ENCODE data around the gene GOLT1B.
"Not testable (repeated sequence)": the region's sequence is repeated elsewhere in the genome, so short reads cannot be mapped to it uniquely, and the experiment has no call there.

Gene GOLT1B, protein sequence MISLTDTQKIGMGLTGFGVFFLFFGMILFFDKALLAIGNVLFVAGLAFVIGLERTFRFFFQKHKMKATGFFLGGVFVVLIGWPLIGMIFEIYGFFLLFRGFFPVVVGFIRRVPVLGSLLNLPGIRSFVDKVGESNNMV

DNA sequence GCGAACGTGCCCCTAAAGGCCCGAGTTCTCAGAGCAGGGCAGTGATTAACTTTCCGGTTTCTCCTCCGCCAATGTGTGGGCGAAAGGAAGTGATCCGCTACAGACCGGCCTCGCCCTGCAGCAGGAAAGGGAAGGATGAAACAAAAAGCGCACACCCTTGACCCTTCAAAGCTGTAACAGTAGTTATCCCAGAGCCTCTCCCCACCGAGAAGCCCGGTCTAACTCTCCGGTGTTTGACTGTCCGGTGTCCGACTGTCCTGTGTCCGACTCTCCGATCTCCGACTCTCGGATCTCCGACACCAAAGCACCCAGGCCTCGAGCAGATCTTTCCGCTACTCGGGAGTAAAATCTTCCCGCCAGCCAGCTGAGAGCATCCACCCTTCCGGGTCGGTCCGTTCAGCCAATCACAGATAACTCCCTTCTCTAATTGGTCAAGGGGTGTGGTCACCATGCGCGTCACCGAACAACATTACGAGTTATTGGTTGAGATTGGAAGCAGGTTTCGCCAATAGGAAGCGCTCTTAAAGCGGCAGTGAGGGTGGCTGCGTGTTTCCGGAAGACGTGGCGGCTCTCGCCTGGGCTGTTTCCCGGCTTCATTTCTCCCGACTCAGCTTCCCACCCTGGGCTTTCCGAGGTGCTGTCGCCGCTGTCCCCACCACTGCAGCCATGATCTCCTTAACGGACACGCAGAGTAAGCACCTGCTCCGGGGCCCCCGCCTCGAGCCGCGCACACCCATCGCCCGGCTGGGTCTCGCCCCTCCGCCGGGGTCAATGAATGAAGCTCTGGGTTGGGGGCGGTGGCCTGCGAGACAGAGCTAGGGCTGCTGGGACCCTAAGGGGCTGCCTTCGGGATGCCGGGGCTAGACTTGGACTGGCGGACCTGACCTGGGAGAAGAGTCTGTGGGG, at the start of gene GOLT1B, which contains the start of gene RECQL:
GOLT1B (plus strand) TSS at position 532 of the 906 bp plus-strand sequence; CDS start at position 667, 135 bp downstream.
RECQL (minus strand) TSS at position 378 of the 906 bp plus-strand sequence. CDS start 2,065 bp downstream, outside the sequence.
- peak; percentile 80 for DNase-seq

DNA sequence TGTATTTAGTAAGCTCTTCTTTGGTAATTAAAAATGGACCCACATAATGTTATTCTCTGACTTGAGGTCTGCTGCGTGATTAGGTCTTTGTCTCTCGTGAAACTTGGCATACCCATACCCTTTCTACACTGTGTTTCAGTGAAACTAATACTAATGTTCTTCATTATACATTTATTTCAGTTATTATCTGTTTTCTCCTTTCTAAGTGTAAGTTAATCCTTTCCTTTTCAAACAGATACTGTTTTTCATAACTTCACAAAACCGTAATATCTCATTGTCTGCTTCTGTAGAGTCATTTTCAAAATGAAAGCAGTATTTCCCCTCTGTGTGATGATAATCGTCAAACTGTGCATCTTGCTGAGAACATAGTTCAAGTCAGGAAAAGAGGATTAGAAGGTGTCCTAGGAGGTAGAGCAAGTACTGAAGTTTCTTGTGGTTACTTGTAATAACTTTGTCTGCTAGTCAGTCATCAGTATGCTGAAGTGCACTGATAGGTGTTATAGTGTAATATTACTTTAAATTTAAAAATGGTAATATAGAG, 48.2 kb upstream of the GOLT1B start:
- no peak for DNase-seq

DNA sequence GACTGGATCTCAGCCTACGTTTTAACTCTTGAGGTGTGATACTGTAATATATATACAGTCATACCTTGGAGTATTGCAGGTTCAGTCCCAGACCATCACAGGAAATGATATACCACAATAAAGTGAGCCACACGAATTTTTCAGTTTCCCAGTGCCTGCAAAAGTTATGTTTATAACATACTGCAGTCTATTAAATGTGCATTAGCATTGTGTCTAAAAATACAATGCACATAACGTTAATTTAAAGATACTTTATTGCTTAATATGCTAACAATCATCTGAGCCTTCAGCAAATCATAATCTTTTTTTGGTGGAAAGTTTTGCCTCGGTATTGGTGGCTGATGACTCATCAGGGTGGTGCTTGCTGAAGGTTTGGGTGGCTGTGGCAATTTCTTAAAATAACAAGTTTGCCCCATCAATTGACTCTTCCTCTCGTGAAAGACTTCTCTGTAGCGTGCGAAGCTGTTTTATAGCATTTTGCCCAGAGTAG, 45.3 kb upstream of the GOLT1B start:
- no peak for DNase-seq

DNA sequence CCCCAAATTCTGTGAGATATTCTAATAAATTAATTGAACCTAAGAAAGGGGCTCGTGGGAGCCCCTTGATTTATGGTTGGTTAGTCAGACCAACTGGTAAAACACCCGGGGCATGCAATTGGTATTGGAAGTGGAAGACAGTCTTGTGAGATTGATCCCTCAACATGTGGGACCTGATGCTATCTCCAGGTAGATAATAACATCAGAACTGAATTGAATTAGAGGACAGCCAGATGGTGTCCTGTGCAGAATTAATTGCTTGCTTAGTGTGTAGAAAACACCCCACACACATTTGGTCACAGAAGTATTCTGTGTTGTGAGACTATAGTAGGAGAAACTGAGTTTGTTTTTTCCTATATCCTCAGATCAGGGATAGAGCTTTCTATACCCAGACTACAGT, 42.1 kb upstream of the GOLT1B start:
- no peak for DNase-seq

DNA sequence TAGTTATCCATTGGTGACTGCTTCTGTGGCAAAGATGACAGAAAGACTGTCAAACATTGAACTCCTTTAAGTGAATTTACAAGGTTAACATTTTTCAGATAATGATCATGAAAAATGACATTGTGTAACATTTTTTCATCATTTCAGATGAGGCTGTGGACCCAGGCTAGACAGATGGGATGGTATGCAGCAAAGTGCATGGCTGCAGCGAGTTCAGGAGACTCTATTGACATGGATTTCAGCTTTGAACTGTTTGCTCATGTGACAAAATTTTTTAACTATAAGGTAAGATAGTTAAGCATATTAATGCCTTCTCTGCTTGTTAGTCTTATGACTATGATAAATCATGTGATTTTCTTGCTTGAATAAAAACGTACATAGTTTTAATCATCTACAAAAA, 34.3 kb upstream of the GOLT1B start:
- not testable (repeated sequence) for DNase-seq

DNA sequence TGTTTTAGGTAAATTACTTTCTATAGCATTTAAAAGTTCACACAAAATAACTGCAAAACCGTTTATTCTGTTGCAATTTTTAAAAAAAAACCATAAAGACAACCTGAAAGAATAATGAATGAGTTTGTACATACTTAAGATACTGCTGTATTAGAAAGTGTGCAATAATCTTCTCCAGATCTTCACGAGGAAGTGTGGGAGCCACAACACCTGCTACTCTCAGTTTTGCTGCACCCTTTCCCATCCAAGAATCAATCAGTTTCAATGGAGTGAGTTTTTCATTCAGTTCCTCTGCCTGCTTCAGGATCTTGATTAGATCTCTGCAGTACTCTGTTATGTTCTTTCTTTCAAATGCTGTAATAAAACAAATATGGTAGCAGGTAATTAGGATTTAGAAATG, 30.3 kb upstream of the GOLT1B start:
- DNase-seq = no peak

DNA sequence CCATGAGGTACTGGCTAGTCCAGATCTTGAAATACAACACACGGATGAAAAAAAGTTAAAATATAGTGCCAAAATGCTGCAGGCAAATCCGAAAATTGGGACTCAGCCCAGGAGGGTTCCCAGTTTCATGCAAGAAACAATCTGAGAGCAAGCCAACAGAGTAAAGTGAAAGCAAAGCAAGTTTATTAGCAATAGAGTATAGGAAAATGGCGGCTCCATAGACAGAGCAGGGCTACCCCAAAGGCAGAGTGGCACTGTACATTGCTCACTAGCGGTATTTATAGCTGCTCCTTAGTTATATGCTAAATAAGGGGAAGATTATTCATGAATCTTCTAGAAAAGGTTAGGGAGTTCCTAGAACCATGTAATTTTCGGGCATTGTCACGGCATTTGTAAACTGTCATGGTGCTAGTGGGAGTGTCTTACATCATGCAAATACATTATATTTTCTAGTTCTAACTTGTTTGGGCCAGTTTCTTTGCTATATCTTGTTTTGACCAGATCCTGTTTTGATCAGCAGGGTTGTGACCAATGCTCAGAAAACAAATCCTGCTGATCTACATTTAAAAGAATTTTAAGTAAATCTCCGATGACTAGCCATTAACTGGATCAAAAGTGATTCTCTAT, 29.3 kb upstream of the GOLT1B start:
- DNase-seq = no peak

DNA sequence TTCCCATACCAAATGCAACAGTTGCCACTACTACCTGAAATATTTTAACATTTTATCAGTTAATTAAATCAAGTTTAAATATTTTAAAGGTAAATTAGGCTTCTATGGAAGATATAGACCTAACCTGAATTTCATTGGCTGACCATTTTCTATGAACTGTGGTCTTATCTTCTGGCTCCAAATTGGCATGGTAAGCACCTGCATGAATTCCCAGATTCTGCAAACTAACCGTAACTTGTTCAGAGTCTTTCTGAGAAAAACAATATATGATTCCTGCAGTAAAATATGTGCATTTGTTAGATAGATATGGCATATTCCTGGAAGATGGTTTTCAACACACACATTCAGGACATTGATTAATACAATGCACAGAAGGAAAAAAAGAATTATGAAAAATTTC, 26.0 kb upstream of the GOLT1B start:
- DNase-seq = no peak

DNA sequence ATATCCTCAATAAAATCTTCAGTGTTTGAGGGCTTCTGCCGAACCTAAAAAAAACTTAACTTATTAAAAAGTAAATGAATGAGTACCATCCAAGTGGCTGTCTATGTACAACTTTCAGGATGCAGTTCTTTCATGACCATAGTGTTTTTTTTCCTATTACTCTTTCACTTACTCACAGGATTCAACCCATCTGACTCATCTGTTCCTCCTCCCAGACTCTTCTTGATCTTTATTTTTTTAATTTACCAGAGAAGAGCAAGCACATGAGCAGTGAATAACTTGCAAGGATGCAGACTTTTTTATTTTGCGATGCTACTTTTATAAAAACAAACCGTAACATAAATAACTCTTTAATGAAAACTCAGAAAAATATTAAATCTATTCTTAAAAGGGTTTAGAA, 24.6 kb upstream of the GOLT1B start:
- DNase-seq = no peak

DNA sequence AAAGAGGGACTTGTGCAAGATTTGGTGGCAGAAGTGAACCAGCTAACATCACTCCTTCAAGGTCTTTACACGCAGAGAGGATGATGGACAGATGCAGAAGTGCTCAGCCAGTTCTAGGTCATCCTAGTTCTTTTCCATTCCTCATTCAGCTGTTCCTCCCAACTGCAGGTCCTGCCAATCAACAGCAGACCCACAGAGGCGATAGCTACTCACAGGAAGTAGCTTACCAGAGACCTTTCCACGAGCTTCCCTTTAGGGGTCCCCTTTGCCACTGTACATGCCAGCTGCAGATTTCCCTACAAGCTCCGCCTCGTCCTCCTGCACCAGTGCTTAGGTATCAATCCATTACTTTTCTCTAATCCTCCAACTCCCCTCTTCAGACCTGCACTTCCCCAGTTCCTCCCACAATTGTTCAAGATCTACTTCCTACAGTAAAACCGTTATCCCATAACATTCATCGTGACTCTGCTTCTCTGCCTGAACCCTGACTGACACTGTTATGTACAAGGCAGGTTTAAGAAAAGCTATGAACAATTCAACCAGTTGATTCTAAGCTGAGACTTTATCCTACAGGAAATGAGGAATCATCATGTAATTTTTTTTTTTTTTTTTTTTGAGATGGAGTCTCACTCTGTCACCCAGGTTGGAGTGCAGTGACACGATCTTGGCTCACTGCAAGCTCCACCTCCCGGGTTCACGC, 22.7 kb upstream of the GOLT1B start:
- DNase-seq = no peak

DNA sequence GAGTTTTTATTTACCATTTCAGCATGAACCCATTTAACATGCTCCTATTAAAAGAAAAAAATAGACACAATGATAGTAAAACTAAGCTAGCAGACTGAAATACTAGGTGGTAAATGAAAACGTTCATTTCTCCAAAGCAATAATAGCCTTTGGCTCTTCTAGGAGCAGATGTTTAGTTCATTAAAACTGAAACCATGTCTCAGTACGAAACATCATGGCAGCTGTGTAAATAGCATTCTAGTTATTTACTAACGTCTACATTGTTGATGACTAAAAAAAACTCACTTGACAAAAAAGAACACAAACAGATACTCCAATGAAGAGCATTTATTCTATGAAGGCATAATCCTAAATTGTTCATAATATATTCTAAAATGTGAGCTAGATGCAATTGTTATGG, 18.1 kb upstream of the GOLT1B start:
- DNase-seq = peak; percentile 0

DNA sequence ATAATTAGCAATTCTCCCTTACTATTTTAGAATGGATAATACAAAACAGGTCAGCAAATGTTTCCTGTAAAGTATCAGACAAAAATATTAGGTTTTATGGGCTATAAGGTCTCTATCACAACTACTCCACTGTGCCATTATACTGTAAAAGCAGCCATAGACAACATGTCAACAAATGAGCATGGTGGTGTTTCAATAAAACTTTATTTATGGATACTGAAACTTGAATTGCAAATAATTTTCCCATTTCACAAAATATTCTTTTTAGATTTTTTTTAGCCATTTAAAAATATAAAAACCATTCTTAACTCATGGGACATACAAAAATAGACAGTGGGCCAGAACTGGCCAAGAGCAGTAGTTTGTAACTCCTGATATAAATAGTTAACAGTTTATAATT, 15.6 kb upstream of the GOLT1B start:
- no peak for DNase-seq

DNA sequence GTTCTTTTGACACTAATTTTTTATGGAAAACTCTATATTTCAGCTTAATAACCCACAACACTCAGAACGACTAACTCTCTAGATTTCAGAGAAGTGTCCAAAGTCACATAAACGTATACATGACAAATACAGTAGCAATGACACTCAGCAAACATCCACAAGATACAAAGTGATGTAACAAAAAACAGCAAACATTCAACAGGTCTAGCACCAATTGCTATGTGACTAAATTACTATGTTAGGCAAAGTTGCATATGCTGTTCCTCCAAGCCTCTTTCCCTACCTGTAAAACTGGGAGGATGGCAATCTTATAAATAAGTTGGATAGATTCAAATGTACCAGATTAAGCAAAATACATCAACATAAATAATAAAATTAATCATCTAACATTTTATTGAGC, 1.8 kb upstream of the GOLT1B start:
- no peak for DNase-seq

DNA sequence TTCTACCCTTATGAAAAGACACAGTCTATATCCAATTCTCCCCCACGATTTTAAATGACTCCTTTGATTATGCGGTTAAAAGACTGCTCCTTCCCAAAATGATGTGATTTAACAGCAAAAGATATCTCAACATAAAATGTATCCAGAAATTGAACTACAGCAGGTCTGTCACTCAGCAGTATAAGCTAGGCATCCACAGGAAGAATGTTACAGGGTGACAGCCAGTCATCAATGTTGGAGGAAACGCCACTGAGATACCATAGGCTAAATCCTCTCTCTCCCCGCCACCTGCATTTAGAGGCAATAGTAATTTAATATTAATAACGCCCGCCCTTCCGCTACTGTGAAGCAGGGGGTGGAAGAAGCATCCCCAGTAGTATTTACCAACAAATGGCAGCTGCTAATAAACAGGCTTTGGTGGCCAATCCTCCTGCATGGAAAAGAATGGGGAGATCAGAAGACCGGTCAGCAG, 767 bp upstream of the GOLT1B start:
- DNase-seq = no peak

DNA sequence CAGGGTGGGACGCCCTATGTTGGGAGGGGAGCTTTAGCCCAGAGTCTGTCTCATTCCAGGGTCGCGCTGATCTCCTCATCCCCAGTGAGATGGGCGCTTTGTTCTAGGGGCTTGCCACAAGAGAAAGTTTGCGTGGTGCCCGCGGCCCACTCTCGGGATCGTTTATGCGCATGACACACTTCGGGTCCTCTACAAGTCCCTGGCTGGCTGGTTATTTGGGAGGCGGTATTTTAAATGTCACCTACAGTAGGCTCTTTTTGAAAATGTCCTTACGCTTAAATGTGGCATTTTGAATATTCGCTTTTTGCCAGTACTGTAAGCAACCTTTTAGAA, 541 bp downstream of the GOLT1B start:
- DNase-seq = no peak

DNA sequence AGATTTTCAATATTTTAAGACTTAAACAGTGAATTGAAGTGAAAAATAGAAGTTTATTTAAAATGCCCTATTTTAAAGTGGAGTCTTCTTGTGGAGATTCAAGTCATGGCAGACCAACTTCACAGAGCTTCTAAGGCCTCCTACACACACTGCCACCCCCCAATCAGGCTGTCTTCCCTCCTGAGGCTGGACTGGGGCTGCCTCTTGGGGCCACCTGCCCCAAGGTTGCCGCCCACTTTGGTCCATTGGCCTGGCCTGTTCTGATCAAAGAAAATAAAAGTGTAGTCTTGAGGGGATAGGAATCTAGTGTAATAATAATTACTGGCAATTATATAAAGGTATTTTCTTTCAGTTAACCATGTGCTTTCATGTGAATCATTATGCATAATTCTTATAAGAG, 1.3 kb downstream of the GOLT1B start:
- no peak for DNase-seq

DNA sequence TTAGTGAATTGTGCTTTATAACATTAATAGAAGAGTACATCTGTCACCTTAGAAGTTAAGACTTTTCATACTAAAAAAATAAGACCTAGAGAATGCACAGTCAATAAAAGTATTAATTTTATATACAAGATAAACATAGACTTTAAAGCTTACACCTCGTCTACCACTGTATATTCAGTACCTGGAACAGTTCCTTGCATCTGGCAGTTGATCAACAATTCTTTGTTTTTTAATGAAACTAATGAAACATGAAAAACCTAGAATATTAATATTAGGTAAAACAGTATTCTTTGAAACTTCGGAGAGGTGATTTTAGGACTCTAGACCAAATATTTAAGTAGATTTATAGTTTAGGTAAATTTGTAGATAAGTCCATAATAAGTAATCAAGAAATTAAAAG, 4.3 kb downstream of the GOLT1B start:
- DNase-seq = no peak

DNA sequence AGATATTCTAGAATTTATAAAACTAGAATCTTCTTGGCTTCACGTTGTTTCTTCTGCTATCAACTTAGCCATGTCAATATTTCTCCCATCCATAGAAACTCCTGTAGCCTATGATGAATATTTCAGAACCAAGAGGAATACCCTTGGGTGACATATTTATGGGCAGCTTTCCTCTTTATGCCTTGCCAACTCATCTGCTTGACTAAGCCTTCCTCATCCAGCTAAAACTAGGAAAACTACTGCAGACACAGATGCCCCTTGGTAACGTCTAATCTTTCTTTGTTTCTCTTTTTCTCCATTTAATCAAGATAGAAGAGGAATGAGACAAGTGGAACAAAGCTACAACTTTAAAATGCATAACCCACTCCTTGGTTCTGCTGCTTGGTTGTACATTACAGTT, 6.3 kb downstream of the GOLT1B start:
- no peak for DNase-seq

DNA sequence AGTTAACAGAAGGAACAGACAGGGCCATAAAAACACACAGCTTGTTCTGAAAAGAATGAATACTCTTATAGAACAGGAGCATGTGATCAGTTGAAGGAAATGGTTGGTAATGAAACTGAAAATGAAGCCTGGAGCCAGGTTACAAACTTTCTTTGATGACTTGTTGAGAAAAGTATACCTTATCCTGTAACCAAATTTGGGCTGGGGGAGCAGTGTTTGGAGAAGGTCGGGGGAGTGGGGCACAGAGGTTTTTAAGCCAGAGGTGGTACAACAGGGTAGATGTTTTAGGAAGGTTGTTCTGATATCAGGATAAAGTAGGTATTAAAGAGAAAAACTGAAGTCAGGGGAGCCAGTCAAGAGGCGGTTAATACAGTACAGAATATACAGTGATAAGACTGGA, 8.2 kb downstream of the GOLT1B start:
- DNase-seq = no peak

DNA sequence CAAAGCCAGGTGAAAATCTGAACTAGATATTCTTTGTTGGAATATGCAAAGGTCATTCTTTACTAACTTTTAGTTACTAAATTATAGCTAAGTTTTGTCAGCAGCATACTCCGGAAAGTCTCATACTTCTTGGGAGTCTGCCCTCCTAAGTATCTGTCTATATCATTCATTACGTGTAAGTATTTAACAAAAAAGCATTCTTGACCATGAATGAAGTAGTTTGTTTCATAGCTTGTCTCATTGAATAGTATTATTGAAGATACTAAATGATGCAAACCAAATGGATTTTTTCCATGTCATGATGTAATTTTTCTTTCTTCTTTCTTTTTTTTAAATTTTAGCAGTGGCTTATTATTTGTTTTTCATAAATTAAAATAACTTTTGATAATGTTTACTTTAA, 14.7 kb downstream of the GOLT1B start:
- no peak for DNase-seq

DNA sequence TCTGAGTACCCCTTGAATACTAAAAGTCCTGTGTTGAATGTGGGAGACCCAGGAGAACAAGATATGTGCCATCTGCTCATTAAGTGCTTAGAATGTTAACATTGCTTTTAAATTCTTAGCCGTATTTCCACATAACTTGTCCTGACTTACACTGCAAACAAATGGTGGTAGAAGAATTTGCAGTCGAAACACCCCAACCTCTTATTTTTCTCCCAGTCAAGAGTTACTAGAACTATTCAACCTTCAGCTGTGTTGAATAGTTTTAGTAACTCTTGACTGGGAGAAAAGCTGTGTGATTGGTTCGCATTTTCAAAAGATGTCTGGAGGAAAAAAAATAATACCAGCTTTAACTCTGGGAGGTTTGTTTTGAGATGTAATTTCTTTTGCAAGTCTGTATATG, 16.9 kb downstream of the GOLT1B start:
- no peak for DNase-seq

DNA sequence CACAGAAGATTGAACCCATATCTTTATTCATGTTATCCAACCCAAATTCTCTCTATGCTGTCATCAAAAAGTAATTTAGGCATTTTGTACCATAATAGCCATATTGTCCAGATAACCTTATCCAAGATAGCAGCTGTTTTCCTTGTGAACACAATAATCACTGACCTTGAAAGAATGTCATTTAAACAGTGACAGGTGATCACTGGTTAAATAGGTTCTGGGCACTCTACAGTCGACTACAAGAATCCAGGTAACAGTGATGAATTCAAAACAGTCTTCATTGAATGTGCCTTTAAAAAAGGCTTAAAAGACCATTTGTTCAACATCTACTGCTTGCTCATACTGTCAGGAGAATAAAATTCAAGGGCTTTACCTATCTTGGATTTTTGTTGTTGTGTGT, 20.0 kb downstream of the GOLT1B start:
- DNase-seq = no peak

DNA sequence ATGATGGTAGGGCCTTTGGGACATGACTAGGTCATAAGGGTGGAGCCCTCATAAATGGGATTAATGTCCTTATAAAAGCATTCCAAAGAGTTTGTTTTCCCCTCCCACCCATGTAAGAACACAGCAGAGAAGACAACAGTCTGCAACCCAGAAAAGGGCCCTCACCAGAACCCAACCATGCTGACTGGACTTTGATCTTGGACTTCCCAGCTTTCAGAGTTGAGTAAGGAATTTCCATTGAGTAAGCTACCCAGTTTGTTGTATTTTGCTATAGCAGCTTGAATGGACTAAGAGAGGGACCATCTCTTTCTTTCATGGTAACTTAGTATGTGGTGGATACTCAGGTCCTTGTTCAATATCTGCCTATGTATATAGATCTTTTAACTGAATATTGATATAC, 21.6 kb downstream of the GOLT1B start:
- DNase-seq = no peak
